Keratinocyte (primary cell): Measurements from ENCODE around the gene CAVIN1. TPM values are rescaled to one million over a fixed set of nuclear protein-coding genes. Genes with fewer than 3 reads are reported as not detected.
A peak's percentile ranks its signal among the peaks of the same experiment; 100 is the strongest.

ENCODE experiments used
- DNase-seq: peaks from one replicate; pipeline ENCODE4 v3.0.0-alpha.2; 2011; ENCODE audit warnings: low read depth, missing footprints, low spot score
- FAIRE-seq: peaks from 2 replicates; lab custom pipeline; 2011; peaks lifted over from hg19 to GRCh38; lab: Jason Lieb, UNC
- H2AFZ ChIP-seq: 2 replicates; pipeline ENCODE4 v1.6.0; 2012; ENCODE audit warnings: low read length, control low read depth, inconsistent platforms; ENCODE audit not compliant: control insufficient read depth
- H3K27ac ChIP-seq: 2 replicates; pipeline ENCODE4 v1.5.1; 2011; ENCODE audit warnings: low read length; ENCODE audit not compliant: control insufficient read depth, insufficient read depth
- H3K27me3 ChIP-seq: 3 replicates; pipeline ENCODE4 v1.6.0; 2011; ENCODE audit warnings: low read length; ENCODE audit not compliant: control insufficient read depth, insufficient read depth; ENCODE audit errors: extremely low read depth
- H3K36me3 ChIP-seq, 2 experiments: 2 replicates in 1 of 2; 3 replicates in 1 of 2; pipeline ENCODE4 v1.5.1; 2011; ENCODE audit warnings: low read length in 2 of 2, mild to moderate bottlenecking in 1 of 2; ENCODE audit not compliant: control insufficient read depth in 2 of 2, insufficient read depth in 2 of 2; ENCODE audit errors: extremely low read depth in 1 of 2
- H3K4me1 ChIP-seq: 3 replicates; pipeline ENCODE4 v1.5.1; 2011; ENCODE audit warnings: low read length; ENCODE audit not compliant: control insufficient read depth, insufficient read depth; ENCODE audit errors: extremely low read depth
- H3K4me2 ChIP-seq: 3 replicates; pipeline ENCODE4 v1.6.0; 2011; ENCODE audit warnings: low read depth, low read length; ENCODE audit not compliant: control insufficient read depth, insufficient read depth; ENCODE audit errors: extremely low read depth
- H3K4me3 ChIP-seq, 3 experiments: fragments of 200-600 bp in 1 of 3; sonication (generic) in 1 of 3; 2 replicates in 2 of 3; 3 replicates in 1 of 3; pipeline ENCODE4 v1.5.1; 2011 to 2016; ENCODE audit warnings: low read length in 3 of 3, mild to moderate bottlenecking in 3 of 3, control low read depth in 2 of 3, inconsistent platforms in 1 of 3, low read depth in 1 of 3, mixed read lengths in 1 of 3, mixed run types in 1 of 3, moderate library complexity in 1 of 3; ENCODE audit not compliant: control insufficient read depth in 2 of 3, insufficient read depth in 2 of 3; ENCODE audit errors: extremely low read depth in 1 of 3
- H3K79me2 ChIP-seq: 2 replicates; pipeline ENCODE4 v1.6.0; 2012; ENCODE audit warnings: low read length; ENCODE audit not compliant: control insufficient read depth, insufficient read depth
- H3K9ac ChIP-seq: 3 replicates; pipeline ENCODE4 v1.6.0; 2011; ENCODE audit warnings: low read length; ENCODE audit not compliant: control insufficient read depth, insufficient read depth; ENCODE audit errors: extremely low read depth
- H3K9me1 ChIP-seq: 3 replicates; pipeline ENCODE4 v1.6.0; 2011; ENCODE audit warnings: low read length; ENCODE audit not compliant: control insufficient read depth, insufficient read depth; ENCODE audit errors: extremely low read depth
- H3K9me3 ChIP-seq: 2 replicates; pipeline ENCODE4 v1.5.1; 2012; ENCODE audit warnings: low read depth, low read length; ENCODE audit not compliant: control insufficient read depth
- H4K20me1 ChIP-seq: 3 replicates; pipeline ENCODE4 v1.6.0; 2011; ENCODE audit warnings: low read length; ENCODE audit not compliant: control insufficient read depth, insufficient read depth; ENCODE audit errors: extremely low read depth
- CTCF ChIP-seq, 3 experiments: IDR thresholded peaks in 1 of 3; conservative IDR thresholded peaks in 1 of 3; optimal IDR thresholded peaks in 1 of 3; 2 replicates in 2 of 3; 3 replicates in 1 of 3; pipeline versions ENCODE3 to v1.5.1; 2011; ENCODE audit warnings: low read length in 3 of 3, mild to moderate bottlenecking in 3 of 3, moderate library complexity in 2 of 3, control low read depth in 1 of 3, inconsistent platforms in 1 of 3; ENCODE audit not compliant: insufficient read depth in 2 of 3; ENCODE audit errors: extremely low read depth in 1 of 3
- EZH2 ChIP-seq: IDR thresholded peaks from one replicate; pipeline ENCODE4 v1.6.1; 2012; ENCODE audit warnings: inconsistent platforms, mild to moderate bottlenecking, low read length, moderate library complexity
- dilution Hi-C: fragments of 300-500 bp; cut with MboI; formaldehyde crosslinking; loops from one replicate; pipeline ENCODE4 v1.7.0; 2020; ENCODE audit warnings: low sequenced_read_pairs; ENCODE audit not compliant: extremely low pct_ligation_motif_present
- polyA plus RNA-seq, 5 experiments: library from polyadenylated mRNA; depleted of rRNA in 3 of 5; stranded (reverse) in 3 of 5; stranded (forward) in 1 of 5; unstranded in 1 of 5; fragments of >200 nt; gene quantifications; 1 replicate in 1 of 5; 2 replicates in 3 of 5; 3 replicates in 1 of 5; pipeline versions ENCODE4 v1.2.1 to v1.2.3, GENCODE V29; 2011 to 2012; ENCODE audit warnings: missing spikeins in 2 of 5, low read depth in 1 of 5, low replicate concordance in 1 of 5

Gene CAVIN1
- polyA plus RNA-seq, 1 donor (not counting 4 experiments of a cell fraction or from before 2014, with no cell fraction given): 172 TPM

- dilution Hi-C loops: no loop called here
- peak; percentile 97 for DNase-seq
- peak; percentile 73 to 95 (median 76) for TF ChIP-seq CTCF (optimal IDR thresholded peaks at IDR 0.05 in 1 of 3, IDR thresholded peaks at IDR 0.05 in 1 of 3, conservative IDR thresholded peaks at IDR 0.05 in 1 of 3; ENCODE audit: extremely low read depth in 1 of 3, insufficient read depth in 2 of 3, low read length in 3 of 3)
- no peak for TF ChIP-seq EZH2
These were observed 5.3 kb upstream of the CAVIN1 start for GRCh38 chr17:42428141-42428944.

GRCh38 chr17:42424991-42425610 is 2.0 kb upstream of the CAVIN1 start:
- H4K20me1 ChIP-seq: peaks cover 13% of the 10 kb centered on the region
- dilution Hi-C loops: no loop called here
- H3K27ac ChIP-seq: no peak overlapping the region
- TF ChIP-seq CTCF (optimal IDR thresholded peaks at IDR 0.05 in 1 of 3, IDR thresholded peaks at IDR 0.05 in 1 of 3, conservative IDR thresholded peaks at IDR 0.05 in 1 of 3; ENCODE audit: extremely low read depth in 1 of 3, insufficient read depth in 2 of 3, low read length in 3 of 3) (no peak), EZH2 (no peak)
- H3K4me1 ChIP-seq: peaks cover 30% of the 10 kb centered on the region
- H3K36me3 ChIP-seq: no peaks in the 10 kb centered on the region
- H3K27me3 ChIP-seq: no peaks in the 10 kb centered on the region
- no peak overlapping the region for H3K9ac ChIP-seq
- FAIRE-seq (no peak), DNase-seq (no peak)
- no peaks in the 10 kb centered on the region for H3K9me1 ChIP-seq
- no peaks in the 10 kb centered on the region for H3K9me3 ChIP-seq
- H3K4me3 ChIP-seq: no peak overlapping the region
- H3K79me2 ChIP-seq: peaks cover 29% of the 10 kb centered on the region
- H2AFZ ChIP-seq: no peak overlapping the region
- no peak overlapping the region for H3K4me2 ChIP-seq

More at GRCh38 chr17:42428141-42428944, 5.3 kb upstream of the CAVIN1 start:
- peak; percentile 93 for FAIRE-seq
- Histone ChIP-seq H3K9me3 (no peaks in the 10 kb centered on the region), H4K20me1 (no peaks in the 10 kb centered on the region), H3K9ac (peak overlapping the region; percentile 24), H3K36me3 (no peaks in the 10 kb centered on the region), H2AFZ (peak overlapping the region; percentile 30), H3K4me3 (peak overlapping the region in 1 of 3 experiments; percentile 9), H3K79me2 (no peaks in the 10 kb centered on the region), H3K4me1 (peaks cover 22% of the 10 kb centered on the region), H3K9me1 (no peaks in the 10 kb centered on the region), H3K4me2 (peak overlapping the region; percentile 61), H3K27ac (peak overlapping the region; percentile 71), H3K27me3 (no peaks in the 10 kb centered on the region)
